GM12892 (cell line): ENCODE data around the gene CD69.

Experiments
- POLR2A ChIP-seq: IDR thresholded peaks from 2 replicates; pipeline ENCODE4 v1.6.1; 2011; ENCODE audit warnings: low read depth, low read length, control low read depth
- TAF1 ChIP-seq: IDR thresholded peaks from 2 replicates; pipeline ENCODE4 v1.6.1; 2011; ENCODE audit warnings: low read depth, mild to moderate bottlenecking, control low read depth, low read length, borderline replicate concordance

DNA sequence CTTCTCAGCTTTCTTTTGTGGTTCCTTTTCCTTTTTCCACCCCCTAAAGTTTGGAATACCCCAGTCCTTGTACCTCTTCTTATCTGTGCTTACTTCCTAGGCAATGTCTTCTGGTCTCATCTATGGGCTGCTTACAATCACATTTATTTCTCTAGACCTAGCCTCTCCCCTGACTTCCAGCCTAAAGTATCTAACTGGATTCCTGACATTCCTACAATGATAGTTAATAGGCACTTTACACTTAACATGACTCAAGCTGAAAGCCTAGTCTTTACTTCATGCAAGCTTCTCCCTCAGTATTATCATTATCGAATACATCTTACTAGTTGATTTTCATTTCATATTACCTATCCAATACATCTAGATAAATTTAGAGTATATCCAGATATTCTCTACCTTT, 49.0 kb downstream of the CD69 start:
- no peak for TF ChIP-seq POLR2A
- TF ChIP-seq TAF1: no peak
